Measurements from ENCODE around the gene TH. TPM values are rescaled to one million over a fixed set of nuclear protein-coding genes. Genes with fewer than 3 reads are reported as not detected.

TH gene
- total and polyA plus RNA-seq, 9 of the 15 experiments (the other 6 are each of a cell fraction or from before 2014, with no cell fraction given), result not detected

- TF ChIP-seq RBM17 (IDR thresholded peaks at IDR 0.05; ENCODE audit: borderline replicate concordance, low read depth, low read length), result no peak
- TF ChIP-seq SPI1 (IDR thresholded peaks at IDR 0.05; ENCODE audit: borderline replicate concordance, low read depth, low read length), result no peak
- no peak for TF ChIP-seq ZNF699 (CRISPR knock-in tag; IDR thresholded peaks at IDR 0.05; ENCODE audit: insufficient replicate concordance)
- TF ChIP-seq ZBTB2 (IDR thresholded peaks at IDR 0.05), result no peak
- no peak for TF ChIP-seq CHD4 (IDR thresholded peaks at IDR 0.05; ENCODE audit: insufficient read depth, insufficient replicate concordance, low read depth, low read length, poor library complexity, severe bottlenecking)
- peak; percentile 41 for TF ChIP-seq CTCFL (IDR thresholded peaks at IDR 0.05; ENCODE audit: borderline replicate concordance, insufficient read depth, low read depth, low read length, poor library complexity, severe bottlenecking)
- TF ChIP-seq HDAC3 (IDR thresholded peaks at IDR 0.05; ENCODE audit: borderline replicate concordance, partially characterized antibody), result no peak
- TF ChIP-seq ZNF165 (CRISPR knock-in tag; IDR thresholded peaks at IDR 0.05; ENCODE audit: borderline replicate concordance), result no peak
Measured at GRCh38 chr11:2166091-2166851, 5.3 kb downstream of the TH start (continued).

Measured in K562 (cell line).